ENCODE results near the gene TTC16.

Gene TTC16

DNA sequence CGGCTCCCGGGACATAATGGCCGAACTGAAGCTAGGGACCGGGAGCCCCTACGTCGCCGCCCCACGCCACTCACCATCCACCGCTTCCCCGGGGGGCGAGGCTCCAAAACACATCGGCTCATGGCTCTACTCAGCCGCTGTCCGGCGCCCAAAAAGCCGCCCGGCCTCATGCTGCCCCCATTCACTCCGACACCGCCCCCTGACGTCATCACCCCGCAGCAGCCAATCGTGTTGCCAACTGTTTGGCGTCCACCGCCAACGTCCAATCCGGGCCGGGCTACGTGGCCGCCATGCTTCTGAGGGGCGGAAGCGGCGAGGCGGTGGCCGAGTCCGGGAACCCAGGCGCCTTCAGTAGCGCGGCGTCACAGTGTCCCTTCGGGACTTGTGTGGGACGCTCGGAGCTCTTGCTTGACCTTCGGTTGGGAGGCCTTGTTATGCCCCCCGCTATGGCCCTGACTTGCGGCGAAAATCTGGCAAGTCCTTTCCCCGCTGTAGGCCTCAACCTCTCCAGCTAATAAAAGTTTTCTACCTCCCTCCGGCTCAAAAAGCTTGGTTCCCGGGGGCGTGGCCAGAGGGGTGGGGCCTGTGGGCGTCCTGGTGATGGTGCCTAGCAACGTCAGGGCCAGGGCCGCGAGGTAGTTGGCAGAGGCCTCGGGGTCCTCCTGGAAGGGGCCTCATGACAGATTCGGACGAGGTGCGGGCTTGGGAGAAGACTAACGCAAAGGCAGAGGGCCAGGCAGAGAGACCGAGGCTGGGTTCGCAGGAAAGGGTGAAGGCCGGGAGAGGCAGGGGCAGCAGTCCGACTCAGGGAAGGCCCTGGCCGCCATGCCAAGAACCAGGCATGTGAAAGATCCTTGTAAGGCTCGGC lies at the start of gene TTC16, which contains the start of gene PTRH1:
TSS of gene TTC16 (plus strand) at position 610 of the 868 bp plus-strand sequence. CDS start at position 677, 67 bp downstream.
TSS of gene PTRH1 (minus strand) at position 194 of the 868 bp plus-strand sequence. CDS start at position 170, 24 bp downstream.
- DNase-seq (ENCODE audit: low read depth in 3 of 3) = peak; percentile 92 to 99 (median 97)

GRCh38 chr9:127667127-127667844 lies 48.6 kb upstream of the TTC16 start:
- no peak for DNase-seq (ENCODE audit: low read depth in 3 of 3)

DNA sequence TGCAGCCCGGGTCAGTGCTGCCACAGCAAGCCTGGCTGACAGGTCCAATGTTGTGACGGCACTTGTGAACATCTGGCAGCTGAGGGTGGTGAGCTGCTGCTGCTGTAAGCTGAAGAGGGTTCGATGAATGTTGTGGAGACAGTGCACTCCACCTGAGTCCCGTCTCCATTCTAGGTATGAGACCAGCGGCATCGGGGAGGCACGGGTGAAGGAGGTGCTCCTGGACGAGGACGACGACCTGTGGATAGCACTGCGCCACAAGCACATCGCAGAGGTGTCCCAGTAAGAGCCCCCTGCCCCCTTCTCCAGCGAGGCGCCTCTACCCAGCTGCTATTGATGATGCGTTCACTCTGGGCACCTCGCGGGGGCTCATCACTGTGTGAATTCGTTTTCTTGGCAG lies 48.0 kb upstream of the TTC16 start:
- no peak for DNase-seq (ENCODE audit: low read depth in 3 of 3)

- DNase-seq (ENCODE audit: low read depth in 3 of 3) = no peak
These were observed 42.6 kb upstream of the TTC16 start for GRCh38 chr9:127673234-127673633.

GRCh38 chr9:127676638-127677037 lies 39.2 kb upstream of the TTC16 start:
- no peak for DNase-seq (ENCODE audit: low read depth in 3 of 3)

GRCh38 chr9:127679506-127679905 lies 36.4 kb upstream of the TTC16 start:
- no peak for DNase-seq (ENCODE audit: low read depth in 3 of 3)

DNA sequence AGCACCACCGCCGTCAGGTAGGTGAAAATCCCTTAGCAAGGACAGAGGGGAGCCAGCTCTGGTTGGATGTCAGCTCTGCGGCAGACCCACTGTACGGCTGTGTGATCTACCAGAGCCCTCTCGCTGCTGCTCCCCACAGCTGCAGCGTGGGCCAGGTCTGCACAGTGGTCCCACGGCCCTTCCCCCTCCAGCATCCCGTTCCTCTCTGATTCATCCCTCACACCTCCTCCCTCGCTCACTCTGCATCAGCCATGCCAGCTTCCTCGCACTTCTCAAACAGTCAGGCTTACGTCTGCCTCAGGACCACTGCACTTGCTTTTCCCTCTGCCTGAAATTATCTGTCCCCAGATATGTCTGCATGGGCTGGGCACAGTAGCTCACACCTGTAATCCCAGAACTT lies 35.7 kb upstream of the TTC16 start:
- DNase-seq (ENCODE audit: low read depth in 3 of 3) = no peak

DNA sequence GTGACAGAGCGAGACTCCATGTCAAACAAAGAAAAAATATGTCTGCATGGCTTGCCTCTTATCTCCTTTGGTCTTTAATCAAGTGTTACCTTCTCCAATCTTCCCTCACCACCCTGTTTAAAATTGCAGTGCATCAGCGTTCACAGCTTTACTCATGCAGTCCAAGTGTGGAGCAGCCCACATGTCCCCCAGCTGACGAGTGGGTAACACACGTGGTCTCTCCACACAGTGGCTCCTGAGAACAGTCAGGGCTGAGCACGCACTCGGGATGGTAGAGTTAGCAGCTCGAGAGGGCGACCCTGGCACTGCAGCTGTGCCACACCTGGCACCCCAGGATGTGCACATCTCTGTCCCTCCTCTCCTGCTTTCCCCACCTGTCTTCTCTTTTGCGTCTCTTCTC lies 35.0 kb upstream of the TTC16 start:
- DNase-seq (ENCODE audit: low read depth in 3 of 3) = no peak

DNA sequence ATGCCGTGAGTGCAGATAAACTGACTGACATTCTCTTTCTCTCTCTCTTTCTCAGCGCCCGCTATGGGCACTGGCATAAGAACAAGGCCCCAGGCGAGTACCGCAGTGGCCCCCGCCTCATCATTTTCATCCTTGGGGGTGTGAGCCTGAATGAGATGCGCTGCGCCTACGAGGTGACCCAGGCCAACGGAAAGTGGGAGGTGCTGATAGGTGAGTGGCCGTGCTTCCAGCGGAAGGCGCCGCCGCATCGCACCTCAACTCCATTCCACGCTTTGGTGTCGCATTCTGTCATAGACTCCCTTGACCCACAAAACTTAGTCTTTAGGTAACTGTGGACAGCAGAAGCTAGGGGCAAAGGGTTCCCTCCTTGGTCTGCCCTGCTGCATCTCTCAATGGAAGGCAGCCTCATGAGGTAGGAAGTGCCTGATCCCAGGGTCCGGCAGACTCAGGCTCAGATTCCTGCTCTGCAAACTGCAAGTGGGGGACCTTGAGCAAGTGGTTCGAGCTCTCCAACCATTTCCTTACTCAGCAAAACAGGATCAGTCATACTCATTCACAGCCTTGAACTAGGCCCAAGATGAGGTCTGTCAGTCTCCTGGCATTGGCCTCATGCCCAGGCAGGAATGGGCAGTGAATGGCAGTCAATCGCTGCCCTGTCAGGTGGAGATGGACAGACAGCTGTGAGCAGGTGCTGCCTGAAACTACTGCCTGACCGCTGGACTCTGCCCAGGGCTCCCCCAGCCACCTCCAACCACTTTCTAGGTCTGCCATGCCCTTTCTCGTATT lies 33.3 kb upstream of the TTC16 start:
- DNase-seq (ENCODE audit: low read depth in 3 of 3) = no peak

GRCh38 chr9:127683723-127684122 lies 32.2 kb upstream of the TTC16 start:
- no peak for DNase-seq (ENCODE audit: low read depth in 3 of 3)

- no peak for DNase-seq (ENCODE audit: low read depth in 3 of 3)
These were observed 31.3 kb upstream of the TTC16 start for GRCh38 chr9:127684576-127684975.

GRCh38 chr9:127686461-127687393 lies 29.2 kb upstream of the TTC16 start:
- DNase-seq (ENCODE audit: low read depth in 3 of 3) = no peak

GRCh38 chr9:127689329-127690000 lies 26.4 kb upstream of the TTC16 start:
- no peak for DNase-seq (ENCODE audit: low read depth in 3 of 3)

DNA sequence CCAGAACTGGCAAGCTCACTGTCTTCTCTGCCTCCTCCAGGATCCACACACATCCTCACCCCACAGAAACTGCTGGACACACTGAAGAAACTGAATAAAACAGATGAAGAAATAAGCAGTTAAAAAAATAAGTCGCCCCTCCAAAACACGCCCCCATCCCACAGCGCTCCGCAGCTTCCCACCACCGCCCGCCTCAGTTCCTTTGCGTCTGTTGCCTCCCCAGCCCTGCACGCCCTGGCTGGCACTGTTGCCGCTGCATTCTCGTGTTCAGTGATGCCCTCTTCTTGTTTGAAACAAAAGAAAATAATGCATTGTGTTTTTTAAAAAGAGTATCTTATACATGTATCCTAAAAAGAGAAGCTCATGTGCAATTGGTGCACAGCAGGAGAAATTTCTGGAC lies 25.1 kb upstream of the TTC16 start:
- DNase-seq (ENCODE audit: low read depth in 3 of 3) = no peak

DNA sequence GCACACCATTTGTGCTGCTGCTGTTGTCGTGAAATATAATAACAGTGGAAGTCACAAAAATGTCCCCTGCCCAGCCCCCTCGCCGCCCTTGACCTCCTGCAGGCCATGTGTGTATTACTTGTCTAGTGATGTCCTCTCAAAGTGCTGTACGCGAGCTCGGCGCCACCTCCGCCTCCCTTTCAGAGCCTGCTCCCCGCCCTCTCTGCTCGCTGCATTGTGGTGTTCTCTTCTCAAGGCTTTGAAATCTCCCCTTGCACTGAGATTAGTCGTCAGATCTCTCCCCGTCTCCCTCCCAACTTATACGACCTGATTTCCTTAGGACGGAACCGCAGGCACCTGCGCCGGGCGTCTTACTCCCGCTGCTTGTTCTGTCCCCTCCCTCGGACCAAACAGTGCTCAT lies 23.8 kb upstream of the TTC16 start:
- no peak for DNase-seq (ENCODE audit: low read depth in 3 of 3)

GRCh38 chr9:127693143-127693542 lies 22.7 kb upstream of the TTC16 start:
- DNase-seq (ENCODE audit: low read depth in 3 of 3) = no peak

DNA sequence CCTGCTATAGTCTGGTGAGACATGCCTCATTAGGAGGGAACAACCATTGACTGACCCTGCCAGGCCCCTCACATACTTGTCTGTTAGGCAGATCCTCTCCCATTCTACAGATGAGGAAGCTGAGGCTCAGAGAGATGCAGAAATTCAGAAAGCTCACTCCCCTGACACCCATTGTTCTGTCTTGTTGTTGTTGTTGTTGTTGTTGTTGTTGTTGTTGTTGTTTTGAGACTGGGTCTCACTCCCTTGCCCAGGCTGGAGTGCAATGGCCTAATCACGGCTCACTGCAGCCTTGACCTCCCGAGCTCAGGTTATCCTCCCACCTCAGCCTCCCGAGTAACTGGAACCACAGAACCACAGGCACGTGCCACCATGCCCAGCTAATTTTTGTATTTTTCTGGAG lies 22.2 kb upstream of the TTC16 start:
- no peak for DNase-seq (ENCODE audit: low read depth in 3 of 3)

DNA sequence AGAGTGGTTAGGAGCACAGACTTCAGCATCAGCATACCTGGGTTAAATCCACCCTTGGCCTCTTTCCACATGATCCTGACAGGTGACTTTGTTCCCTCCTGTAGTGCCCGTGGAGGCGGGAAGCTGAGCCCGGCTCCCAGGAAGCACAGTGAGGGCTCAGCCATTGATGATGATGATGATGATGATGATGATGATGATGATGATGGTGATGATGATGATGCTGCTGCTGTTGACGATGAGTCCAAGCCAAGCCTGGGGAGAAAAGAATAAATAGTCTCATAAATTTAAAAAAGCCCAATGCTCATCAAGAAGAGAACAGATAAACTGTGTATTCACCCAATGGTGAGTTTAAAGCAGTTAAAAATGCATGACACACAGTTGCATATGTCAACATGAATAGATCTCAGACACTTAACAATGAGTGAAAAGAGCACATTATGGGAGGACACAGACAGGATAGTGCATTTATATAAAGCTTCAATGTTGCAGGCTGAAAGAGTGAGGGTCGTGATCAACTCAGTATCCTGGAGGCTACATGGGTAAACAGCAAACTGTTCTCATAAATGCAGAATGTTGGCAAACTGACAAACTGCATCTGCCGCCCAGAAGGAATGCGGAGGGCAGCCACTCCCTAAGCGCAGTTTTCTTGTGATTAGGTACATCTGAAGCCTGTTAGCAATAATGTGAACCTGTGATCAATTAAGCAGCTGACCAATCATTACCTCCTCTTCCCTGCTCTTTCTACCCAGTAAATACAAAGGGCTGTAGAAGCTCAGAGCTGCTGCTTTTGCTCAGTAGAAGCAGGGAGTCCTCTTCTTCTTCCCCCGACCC lies 20.8 kb upstream of the TTC16 start:
- DNase-seq (ENCODE audit: low read depth in 3 of 3) = no peak

DNA sequence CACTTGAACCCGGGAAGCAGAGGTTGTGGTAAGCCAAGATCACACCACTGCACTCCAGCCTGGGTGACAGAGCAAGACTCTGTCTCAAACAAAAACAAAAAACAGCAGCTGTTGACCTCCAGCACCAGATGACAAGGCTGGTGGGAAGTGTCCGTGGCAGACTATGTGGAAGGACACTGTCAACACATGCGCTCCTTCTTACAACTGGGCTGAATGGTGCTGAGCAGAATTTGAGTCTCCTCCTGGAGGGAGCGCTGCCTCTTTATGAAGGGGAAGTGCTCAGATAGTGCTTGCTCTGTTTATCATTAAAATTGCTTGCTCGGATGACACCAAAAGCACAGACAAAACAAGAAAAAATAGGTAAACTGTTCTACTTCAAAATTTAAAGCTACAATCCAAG lies 18.3 kb upstream of the TTC16 start:
- no peak for DNase-seq (ENCODE audit: low read depth in 3 of 3)

- DNase-seq (ENCODE audit: low read depth in 3 of 3) = no peak
These were observed 17.5 kb upstream of the TTC16 start for GRCh38 chr9:127698386-127698785.

Data from stimulated activated CD4-positive, alpha-beta T cell treated with anti-CD3 and anti-CD28 coated beads, TNF-alpha, amount 100 ng/mL, for 48 hours (primary cell).